Caco-2 (cell line): ENCODE data around the gene SLC7A8. TPM values are rescaled to one million over a fixed set of nuclear protein-coding genes. Genes with fewer than 3 reads are reported as not detected.

Experiments
- BruUV-seq: library from RNA; stranded (reverse); fragments of 400-500 nt; replicated peaks from 2 replicates; lab custom pipeline; 2021; lab: Mats Ljungman, UMichigan
- CTCF ChIA-PET: fragments of 300-600 bp; sonication (Branson Sonifier 250); formaldehyde crosslinking; loops from one replicate; lab custom pipeline; 2022; ENCODE audit warnings: antibody characterized with exemption; lab: Charles Lee
- POLR2A ChIA-PET: fragments of 300-600 bp; sonication (Branson Sonifier 250); formaldehyde crosslinking; loops from one replicate; lab custom pipeline; 2022; ENCODE audit warnings: antibody characterized with exemption; lab: Charles Lee
- DNase-seq, 2 experiments: peaks; one replicate each; pipeline versions ENCODE4 v3.0.0 to v3.0.0-alpha.2; 2020 to 2022
- H3K27me3 ChIP-seq: replicated peaks from 2 replicates; pipeline ENCODE4 v1.6.0; 2011; ENCODE audit warnings: low read length; ENCODE audit not compliant: control insufficient read depth, insufficient read depth
- H3K36me3 ChIP-seq: 2 replicates; pipeline ENCODE4 v1.5.1; 2011; ENCODE audit warnings: low read length; ENCODE audit not compliant: control insufficient read depth, insufficient read depth
- H3K4me1 ChIP-seq: fragments of 250-450 bp; sonication (Bioruptor Pico); 2 replicates; pipeline ENCODE4 v1.5.1; 2020; ENCODE audit warnings: mild to moderate bottlenecking
- H3K4me3 ChIP-seq: 2 replicates; pipeline ENCODE4 v1.5.1; 2011; ENCODE audit warnings: low read depth, mild to moderate bottlenecking, control low read depth, low read length
- H3K9me3 ChIP-seq: fragments of 250-450 bp; sonication (Bioruptor Pico); 2 replicates; pipeline ENCODE4 v1.5.1; 2020; ENCODE audit warnings: mild to moderate bottlenecking, moderate library complexity
- H3K27ac Mint-ChIP-seq: one replicate; pipeline ENCODE4 v1.8.0; 2022; ENCODE audit warnings: mixed read lengths; ENCODE audit not compliant: unreplicated experiment
- H3K27me3 Mint-ChIP-seq: one replicate; pipeline ENCODE4 v1.8.0; 2022; ENCODE audit warnings: mixed read lengths; ENCODE audit not compliant: insufficient read depth, unreplicated experiment
- H3K36me3 Mint-ChIP-seq: one replicate; pipeline ENCODE4 v1.8.0; 2022; ENCODE audit warnings: mild to moderate bottlenecking, mixed read lengths; ENCODE audit not compliant: insufficient read depth, unreplicated experiment
- H3K4me1 Mint-ChIP-seq: one replicate; pipeline ENCODE4 v1.8.0; 2022; ENCODE audit warnings: low read depth, mixed read lengths; ENCODE audit not compliant: unreplicated experiment
- H3K4me3 Mint-ChIP-seq: one replicate; pipeline ENCODE4 v1.8.0; 2022; ENCODE audit warnings: mild to moderate bottlenecking, moderate library complexity, mixed read lengths; ENCODE audit not compliant: unreplicated experiment
- H3K9me3 Mint-ChIP-seq: one replicate; pipeline ENCODE4 v1.8.0; 2022; ENCODE audit warnings: mixed read lengths; ENCODE audit not compliant: unreplicated experiment
- intact Hi-C: fragments of 100-400 bp; cut with micrococcal nuclease; formaldehyde crosslinking; loops from one replicate; pipeline ENCODE4 v1.10.0; 2022; ENCODE audit not compliant: unreplicated experiment
- total RNA-seq: library from RNA; stranded (reverse); gene quantifications from 2 replicates; pipeline ENCODE4 v1.2.3, GENCODE V29; 2022
- TF ChIP-seq, protein P1 (sequence below), 2 experiments: fragments of 200-600 bp in 1 of 2; IDR thresholded peaks; 1 replicate in 1 of 2; 2 replicates in 1 of 2; pipeline versions ENCODE4 v1.5.1 to v1.8.0; 2011 to 2022; ENCODE audit warnings: antibody characterized with exemption in 1 of 2, control low read depth in 1 of 2, inconsistent platforms in 1 of 2, low read depth in 1 of 2, low read length in 1 of 2, mild to moderate bottlenecking in 1 of 2, moderate library complexity in 1 of 2; ENCODE audit not compliant: insufficient read depth in 1 of 2, severe bottlenecking in 1 of 2, unreplicated experiment in 1 of 2

The SLC7A8 gene
- total RNA-seq, 1 experiment from 2014 or later = 26.9 TPM

DNA sequence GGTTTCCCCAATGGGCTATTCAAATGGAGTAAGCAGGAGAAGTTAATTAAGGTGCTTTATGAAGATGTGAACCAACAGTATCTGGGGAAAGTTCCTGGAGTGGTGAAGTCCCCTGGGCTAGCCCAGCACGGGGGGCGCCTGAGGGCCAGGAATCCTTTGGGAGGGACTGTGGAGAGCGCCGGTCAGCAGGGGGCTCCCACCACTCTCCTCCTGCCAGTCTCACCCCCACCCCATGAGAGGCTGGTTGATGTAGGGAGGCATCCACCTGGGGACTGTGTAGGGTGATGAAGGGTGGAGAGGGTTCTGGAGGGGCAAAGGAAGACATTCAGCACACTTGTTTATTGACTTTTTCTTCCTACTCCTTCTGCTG is 68.8 kb downstream of the SLC7A8 start:
- Mint-ChIP-seq H3K27me3 (no peaks in the 10 kb centered on the region), H3K36me3 (no peaks in the 10 kb centered on the region), H3K4me3 (no peak overlapping the region), H3K4me1 (no peaks in the 10 kb centered on the region), H3K27ac (no peak overlapping the region), H3K9me3 (no peaks in the 10 kb centered on the region)
- no peaks in the 10 kb centered on the region for H3K36me3 ChIP-seq
- TF ChIP-seq, protein P1, sequence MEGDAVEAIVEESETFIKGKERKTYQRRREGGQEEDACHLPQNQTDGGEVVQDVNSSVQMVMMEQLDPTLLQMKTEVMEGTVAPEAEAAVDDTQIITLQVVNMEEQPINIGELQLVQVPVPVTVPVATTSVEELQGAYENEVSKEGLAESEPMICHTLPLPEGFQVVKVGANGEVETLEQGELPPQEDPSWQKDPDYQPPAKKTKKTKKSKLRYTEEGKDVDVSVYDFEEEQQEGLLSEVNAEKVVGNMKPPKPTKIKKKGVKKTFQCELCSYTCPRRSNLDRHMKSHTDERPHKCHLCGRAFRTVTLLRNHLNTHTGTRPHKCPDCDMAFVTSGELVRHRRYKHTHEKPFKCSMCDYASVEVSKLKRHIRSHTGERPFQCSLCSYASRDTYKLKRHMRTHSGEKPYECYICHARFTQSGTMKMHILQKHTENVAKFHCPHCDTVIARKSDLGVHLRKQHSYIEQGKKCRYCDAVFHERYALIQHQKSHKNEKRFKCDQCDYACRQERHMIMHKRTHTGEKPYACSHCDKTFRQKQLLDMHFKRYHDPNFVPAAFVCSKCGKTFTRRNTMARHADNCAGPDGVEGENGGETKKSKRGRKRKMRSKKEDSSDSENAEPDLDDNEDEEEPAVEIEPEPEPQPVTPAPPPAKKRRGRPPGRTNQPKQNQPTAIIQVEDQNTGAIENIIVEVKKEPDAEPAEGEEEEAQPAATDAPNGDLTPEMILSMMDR (IDR thresholded peaks at IDR 0.05; ENCODE audit: insufficient read depth in 1 of 2, low read depth in 1 of 2, low read length in 1 of 2, severe bottlenecking in 1 of 2, unreplicated experiment in 1 of 2) = no peak
- no peaks in the 10 kb centered on the region for H3K9me3 ChIP-seq
- no TSS peak for BruUV-seq
- POLR2A ChIA-PET = no interaction called here
- DNase-seq = no peak
- no peaks in the 10 kb centered on the region for H3K27me3 ChIP-seq
- no peak overlapping the region for H3K4me3 ChIP-seq
- intact Hi-C loops = no loop called here
- no peaks in the 10 kb centered on the region for H3K4me1 ChIP-seq
- CTCF ChIA-PET = interaction anchor here (0.8 kb wide), 1 partner anchor 46 kb away, joined by 3 read pairs; no protein-coding TSS in a partner anchor

DNA sequence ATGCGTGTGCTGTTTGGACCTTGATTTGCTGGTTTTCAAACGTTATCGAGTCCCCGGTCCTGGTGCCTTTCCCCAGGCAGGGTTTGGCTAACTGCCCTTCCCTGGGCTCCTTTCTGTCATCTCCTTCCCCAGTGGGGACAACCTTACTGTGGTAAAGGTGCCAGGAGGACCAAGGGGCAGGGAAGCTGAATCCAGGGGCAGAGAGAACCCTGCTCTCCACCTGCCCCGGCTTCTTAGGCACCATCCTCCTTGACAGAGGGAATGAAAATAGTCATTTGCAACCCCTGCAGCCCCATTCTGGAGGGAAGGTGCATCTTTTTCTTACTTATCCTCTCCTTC is 69.4 kb downstream of the SLC7A8 start:
- no peak for DNase-seq
- intact Hi-C loops = no loop called here
- H3K9me3 Mint-ChIP-seq = no peaks in the 10 kb centered on the region

DNA sequence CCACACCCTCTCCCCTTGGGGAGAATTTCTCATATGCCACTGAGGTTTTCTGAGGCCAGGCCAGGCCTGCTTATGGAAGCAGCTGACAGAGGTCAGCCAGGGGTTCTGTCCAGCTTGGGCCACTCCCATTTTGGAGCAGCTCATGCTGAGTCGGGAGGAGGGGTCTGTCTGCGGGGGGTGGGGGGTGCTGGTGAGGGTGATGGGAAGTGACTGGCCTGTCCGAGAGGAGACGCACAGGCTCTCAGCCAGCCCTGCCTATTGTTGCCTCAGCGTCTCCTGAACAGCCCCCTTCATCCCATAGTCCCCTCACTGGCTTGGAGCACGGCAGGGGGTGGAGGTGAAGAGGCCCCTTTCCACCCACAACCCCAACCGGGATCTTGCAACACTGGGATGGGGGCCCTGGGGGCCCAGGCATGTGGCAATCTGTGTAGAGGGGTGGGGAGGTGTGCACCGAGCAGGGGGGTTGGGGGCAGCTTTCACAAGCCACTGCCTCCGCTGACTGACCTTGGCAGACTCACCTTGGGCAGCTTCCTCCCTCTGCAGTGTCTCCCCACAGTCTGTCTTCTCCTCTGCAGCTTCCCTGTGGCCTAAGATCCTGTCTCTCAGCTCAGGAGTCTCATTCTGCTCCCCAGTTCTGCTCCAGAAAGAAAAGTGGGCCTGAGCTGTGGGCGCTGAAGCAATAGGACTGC is 69.9 kb downstream of the SLC7A8 start:
- H3K27me3 ChIP-seq = no peaks in the 10 kb centered on the region
- intact Hi-C loops = no loop called here
- Mint-ChIP-seq H3K27me3 (no peaks in the 10 kb centered on the region), H3K36me3 (no peaks in the 10 kb centered on the region), H3K9me3 (no peaks in the 10 kb centered on the region), H3K4me3 (no peak overlapping the region), H3K27ac (no peak overlapping the region), H3K4me1 (no peaks in the 10 kb centered on the region)
- POLR2A ChIA-PET = interaction anchor here (1.2 kb wide), 1 partner anchor 18 kb away, joined by 7 read pairs; the partner anchor contains the start of gene C14orf119
- H3K4me3 ChIP-seq = no peak overlapping the region
- TF ChIP-seq, protein P1 (IDR thresholded peaks at IDR 0.05; ENCODE audit: insufficient read depth in 1 of 2, low read depth in 1 of 2, low read length in 1 of 2, severe bottlenecking in 1 of 2, unreplicated experiment in 1 of 2) = no peak
- no peaks in the 10 kb centered on the region for H3K4me1 ChIP-seq
- no peaks in the 10 kb centered on the region for H3K9me3 ChIP-seq
- no peak for DNase-seq
- CTCF ChIA-PET = interaction anchor here (1.3 to 3.0 kb wide), 3 partner anchors 18 to 45 kb away, joined by 3 to 24 read pairs (median 6); partner anchors contain the start of genes ACIN1 and C14orf119
- no TSS peak for BruUV-seq
- H3K36me3 ChIP-seq = no peaks in the 10 kb centered on the region

More for the DNA sequence above, 69.4 kb downstream of the SLC7A8 start:
- Mint-ChIP-seq H3K27me3 (no peaks in the 10 kb centered on the region), H3K4me1 (no peaks in the 10 kb centered on the region), H3K27ac (no peak overlapping the region), H3K4me3 (no peak overlapping the region), H3K36me3 (no peaks in the 10 kb centered on the region)
- Histone ChIP-seq H3K36me3 (no peaks in the 10 kb centered on the region), H3K9me3 (no peaks in the 10 kb centered on the region), H3K4me1 (no peaks in the 10 kb centered on the region), H3K27me3 (no peaks in the 10 kb centered on the region), H3K4me3 (no peak overlapping the region)
- POLR2A ChIA-PET = no interaction called here
- TF ChIP-seq, protein P1 (IDR thresholded peaks at IDR 0.05; ENCODE audit: insufficient read depth in 1 of 2, low read depth in 1 of 2, low read length in 1 of 2, severe bottlenecking in 1 of 2, unreplicated experiment in 1 of 2) = no peak
- CTCF ChIA-PET = interaction anchor here (1.5 kb wide), 1 partner anchor 19 kb away, joined by 3 read pairs; the partner anchor contains the start of genes ACIN1 and C14orf119
- BruUV-seq = no TSS peak
